ENCODE results near the gene TEAD4. TPM values are rescaled to one million over a fixed set of nuclear protein-coding genes. Genes with fewer than 3 reads are reported as not detected.

The TEAD4 gene
- total RNA-seq, 1 experiment from 2014 or later = 39.8 TPM

DNA sequence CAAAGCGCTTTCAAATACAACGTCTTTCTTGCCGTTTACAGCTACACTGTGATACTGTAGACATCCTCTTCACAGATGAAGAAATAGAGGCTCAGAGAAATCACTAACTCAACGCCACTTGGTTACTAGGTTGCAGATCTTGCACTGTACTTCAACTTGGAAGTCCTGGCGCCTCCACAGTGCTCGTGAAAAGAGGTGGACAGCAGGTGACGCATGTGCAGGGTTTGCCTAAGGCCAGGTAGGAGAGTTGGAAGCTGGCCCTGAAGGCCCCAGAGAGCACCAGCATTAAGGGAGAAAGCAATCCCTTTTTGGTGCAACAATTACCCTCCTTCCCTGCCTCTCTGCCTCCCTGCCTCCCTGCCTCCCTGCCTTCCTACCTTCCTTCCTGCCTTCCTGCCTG lies 95.2 kb downstream of the TEAD4 start:
- H3K9me3 ChIP-seq (ENCODE audit: low read depth, low read length, poor library complexity, severe bottlenecking) = no peaks in the 10 kb centered on the region
- peaks cover 5% of the 10 kb centered on the region for H3K4me1 ChIP-seq (ENCODE audit: insufficient read depth, low read length, poor library complexity, severe bottlenecking)
- H3K27me3 ChIP-seq (replicated peaks; ENCODE audit: insufficient read depth, low read depth, low read length, poor library complexity) = no peaks in the 10 kb centered on the region
- H3K4me3 ChIP-seq (ENCODE audit: low read depth, low read length, poor library complexity, severe bottlenecking) = no peak overlapping the region
- intact Hi-C loops (cut with micrococcal nuclease; ENCODE audit: unreplicated experiment) = no loop called here
- no peaks in the 10 kb centered on the region for H3K36me3 ChIP-seq (ENCODE audit: insufficient read depth, low read length, poor library complexity, severe bottlenecking)
- BruUV-seq (replicated peaks) = no TSS peak
- CTCF ChIA-PET = no interaction called here
- POLR2A ChIA-PET (ENCODE audit: low non-redundant PET) = no interaction called here
- DNase-seq (ENCODE audit: low spot score) = no peak
- no peak for TF ChIP-seq CTCF (conservative IDR thresholded peaks at IDR 0.05; ENCODE audit: low read depth, low read length)
- no peak for TF ChIP-seq EZH2 (IDR thresholded peaks at IDR 0.05; ENCODE audit: borderline replicate concordance, low read depth, low read length, poor library complexity, severe bottlenecking)
- H3K27ac ChIP-seq (ENCODE audit: low read depth, low read length, poor library complexity, severe bottlenecking) = no peak overlapping the region

DNA sequence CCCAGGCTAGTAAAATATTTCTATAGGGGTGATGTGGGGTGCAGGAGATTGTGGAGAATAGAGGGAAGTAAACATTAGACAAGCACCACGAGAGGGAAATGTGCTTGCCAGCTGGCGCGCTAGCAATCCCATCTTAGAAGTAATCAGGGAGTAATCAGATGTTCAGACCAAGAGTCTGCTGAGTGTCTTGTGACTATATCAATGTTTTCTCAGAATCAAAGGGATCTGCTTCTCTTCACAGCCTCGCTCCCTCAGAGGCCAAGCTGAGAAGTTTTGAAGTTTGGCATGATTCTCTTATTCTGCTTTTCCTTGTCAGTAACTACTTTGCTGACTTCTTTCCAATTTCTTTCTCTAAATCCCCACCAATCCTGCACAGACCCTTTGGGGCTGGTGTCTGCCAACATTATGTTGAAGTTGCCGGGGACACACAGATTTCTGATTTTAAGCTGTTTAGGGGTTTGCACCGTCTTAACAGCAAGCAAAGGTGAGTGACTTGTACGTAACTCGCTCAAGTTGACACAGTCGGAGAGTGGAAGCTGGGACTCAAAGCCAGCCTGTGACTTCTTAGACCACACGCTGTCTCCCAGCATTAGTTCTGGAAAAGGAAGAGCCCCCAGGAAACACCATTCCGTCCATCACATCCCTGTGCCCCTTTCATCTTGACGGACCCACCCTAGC lies 96.0 kb downstream of the TEAD4 start:
- Histone ChIP-seq H3K4me1 (ENCODE audit: insufficient read depth, low read length, poor library complexity, severe bottlenecking) (no peaks in the 10 kb centered on the region), H3K9me3 (ENCODE audit: low read depth, low read length, poor library complexity, severe bottlenecking) (no peaks in the 10 kb centered on the region), H3K4me3 (ENCODE audit: low read depth, low read length, poor library complexity, severe bottlenecking) (no peak overlapping the region), H3K36me3 (ENCODE audit: insufficient read depth, low read length, poor library complexity, severe bottlenecking) (no peaks in the 10 kb centered on the region), H3K27me3 (replicated peaks; ENCODE audit: insufficient read depth, low read depth, low read length, poor library complexity) (no peaks in the 10 kb centered on the region), H3K27ac (ENCODE audit: low read depth, low read length, poor library complexity, severe bottlenecking) (no peak overlapping the region)
- ChIA-PET POLR2A (ENCODE audit: low non-redundant PET) (no interaction called here), CTCF (no interaction called here)
- intact Hi-C loops (cut with micrococcal nuclease; ENCODE audit: unreplicated experiment) = no loop called here
- BruUV-seq (replicated peaks) = no TSS peak
- DNase-seq (ENCODE audit: low spot score) = no peak
- TF ChIP-seq EZH2 (IDR thresholded peaks at IDR 0.05; ENCODE audit: borderline replicate concordance, low read depth, low read length, poor library complexity, severe bottlenecking) = no peak
- TF ChIP-seq CTCF (conservative IDR thresholded peaks at IDR 0.05; ENCODE audit: low read depth, low read length) = no peak

GRCh38 chr12:3055704-3056467 lies 96.7 kb downstream of the TEAD4 start:
- no peak for DNase-seq (ENCODE audit: low spot score)
- Histone ChIP-seq H3K9me3 (ENCODE audit: low read depth, low read length, poor library complexity, severe bottlenecking) (no peaks in the 10 kb centered on the region), H3K27me3 (replicated peaks; ENCODE audit: insufficient read depth, low read depth, low read length, poor library complexity) (no peaks in the 10 kb centered on the region), H3K36me3 (ENCODE audit: insufficient read depth, low read length, poor library complexity, severe bottlenecking) (no peaks in the 10 kb centered on the region), H3K4me3 (ENCODE audit: low read depth, low read length, poor library complexity, severe bottlenecking) (no peak overlapping the region), H3K27ac (ENCODE audit: low read depth, low read length, poor library complexity, severe bottlenecking) (no peak overlapping the region), H3K4me1 (ENCODE audit: insufficient read depth, low read length, poor library complexity, severe bottlenecking) (no peaks in the 10 kb centered on the region)
- intact Hi-C loops (cut with micrococcal nuclease; ENCODE audit: unreplicated experiment) = no loop called here
- ChIA-PET CTCF (no interaction called here), POLR2A (ENCODE audit: low non-redundant PET) (no interaction called here)
- no peak for TF ChIP-seq CTCF (conservative IDR thresholded peaks at IDR 0.05; ENCODE audit: low read depth, low read length)
- TF ChIP-seq EZH2 (IDR thresholded peaks at IDR 0.05; ENCODE audit: borderline replicate concordance, low read depth, low read length, poor library complexity, severe bottlenecking) = no peak
- BruUV-seq (replicated peaks) = no TSS peak

All from A673 (cell line).